Right atrium auricular region (tissue), 2 donors: ENCODE results near the gene VN1R5. TPM values are rescaled to one million over a fixed set of nuclear protein-coding genes. Genes with fewer than 3 reads are reported as not detected.
"Not testable (repeated sequence)": the region's sequence is repeated elsewhere in the genome, so short reads cannot be mapped to it uniquely, and the experiment has no call there.

ENCODE experiments used
- DNase-seq: peaks from one replicate; pipeline ENCODE4 v3.0.0-alpha.2; 2019; ENCODE audit warnings: low spot score
- H3K27ac ChIP-seq, 2 donors: fragments of 200-600 bp; sonication (generic); 1 replicate in 1 of 2; 2 replicates in 1 of 2; pipeline ENCODE4 v1.5.1; 2016 to 2019
- H3K27me3 ChIP-seq, 2 donors: fragments of 200-600 bp; sonication (generic); one replicate each; pipeline versions ENCODE4 v1.5.1 to v1.6.0; 2017 to 2019
- H3K36me3 ChIP-seq: fragments of 200-600 bp; sonication (generic); one replicate; pipeline ENCODE4 v1.5.1; 2016
- H3K4me1 ChIP-seq, 2 donors: fragments of 200-600 bp; sonication (generic); one replicate each; pipeline versions ENCODE4 v1.5.1 to v1.6.0; 2017 to 2019
- H3K4me3 ChIP-seq, 2 donors: fragments of 200-600 bp; sonication (generic); 1 replicate in 1 of 2; 2 replicates in 1 of 2; pipeline ENCODE4 v1.5.1; 2017 to 2019; ENCODE audit warnings: mild to moderate bottlenecking in 1 of 2, moderate library complexity in 1 of 2
- H3K9me3 ChIP-seq, 2 donors: fragments of 200-600 bp; sonication (generic); one replicate each; pipeline ENCODE4 v1.5.1; 2019
- total RNA-seq, 2 donors: library from RNA; depleted of rRNA; stranded (reverse); fragments of >200 nt; gene quantifications; one replicate each; pipeline ENCODE4 v1.1.0, GENCODE V29; 2016
- TF ChIP-seq, protein P1 (sequence below), 2 donors: fragments of 200-600 bp; sonication (generic); IDR thresholded peaks; one replicate each; pipeline ENCODE4 v1.5.1; 2019; ENCODE audit warnings: antibody characterized with exemption in 2 of 2

Gene VN1R5
- total RNA-seq, 2 donors from 2014 or later, result not detected

DNA sequence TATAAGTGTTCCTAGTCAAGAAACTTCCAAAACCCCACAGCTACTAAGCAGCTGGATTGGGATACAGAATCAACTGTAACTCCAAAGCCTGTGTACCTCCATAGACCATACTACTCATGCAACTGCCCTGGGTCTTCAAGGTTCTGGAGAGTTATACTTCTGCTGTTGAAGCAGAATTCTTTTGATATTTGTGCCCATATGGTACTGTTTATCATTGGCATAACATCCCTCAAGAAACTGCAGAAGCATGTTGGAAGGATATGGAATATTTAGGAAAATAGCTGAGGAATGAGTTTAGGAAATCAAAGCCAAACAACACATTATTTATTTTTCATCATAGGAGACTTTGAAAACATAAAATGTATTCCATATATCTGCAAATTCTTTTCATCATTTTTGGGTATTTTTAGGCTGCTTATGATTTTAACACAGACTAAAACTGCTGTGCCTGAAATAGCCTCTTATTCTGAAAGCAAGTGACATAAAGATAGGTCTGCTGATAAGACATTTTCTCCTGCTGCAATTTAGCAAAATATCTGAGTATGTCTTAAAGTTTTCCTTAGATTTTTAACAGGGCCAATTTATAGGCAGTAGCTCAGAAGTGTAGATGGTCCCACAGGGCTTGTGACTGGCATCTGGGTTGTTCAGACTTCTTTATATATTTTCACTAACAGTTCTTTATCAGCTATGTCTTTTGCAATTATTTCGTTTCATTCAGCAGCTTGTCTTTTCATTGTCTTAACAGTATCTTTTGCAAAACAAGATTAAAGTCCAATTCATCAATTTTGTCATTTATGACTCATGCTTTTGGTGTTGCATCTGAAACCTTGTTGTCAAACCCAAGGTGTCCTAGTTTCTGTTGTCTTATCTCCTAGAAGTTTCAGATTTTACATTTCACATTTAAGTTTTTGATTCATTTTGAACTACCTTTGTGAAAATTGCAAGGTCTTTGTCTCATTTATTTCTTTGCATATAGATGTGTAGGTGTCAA lies 43.0 kb upstream of the VN1R5 start:
- no peaks in the 10 kb centered on the region for H3K36me3 ChIP-seq
- peaks cover 0 to 11% of the 10 kb centered on the region in 2 donors for H3K4me1 ChIP-seq
- H3K9me3 ChIP-seq, result no peaks in the 10 kb centered on the region
- H3K27me3 ChIP-seq, result no peaks in the 10 kb centered on the region
- no peak overlapping the region for H3K27ac ChIP-seq
- DNase-seq, result no peak
- H3K4me3 ChIP-seq, result no peak overlapping the region
- TF ChIP-seq, protein P1, sequence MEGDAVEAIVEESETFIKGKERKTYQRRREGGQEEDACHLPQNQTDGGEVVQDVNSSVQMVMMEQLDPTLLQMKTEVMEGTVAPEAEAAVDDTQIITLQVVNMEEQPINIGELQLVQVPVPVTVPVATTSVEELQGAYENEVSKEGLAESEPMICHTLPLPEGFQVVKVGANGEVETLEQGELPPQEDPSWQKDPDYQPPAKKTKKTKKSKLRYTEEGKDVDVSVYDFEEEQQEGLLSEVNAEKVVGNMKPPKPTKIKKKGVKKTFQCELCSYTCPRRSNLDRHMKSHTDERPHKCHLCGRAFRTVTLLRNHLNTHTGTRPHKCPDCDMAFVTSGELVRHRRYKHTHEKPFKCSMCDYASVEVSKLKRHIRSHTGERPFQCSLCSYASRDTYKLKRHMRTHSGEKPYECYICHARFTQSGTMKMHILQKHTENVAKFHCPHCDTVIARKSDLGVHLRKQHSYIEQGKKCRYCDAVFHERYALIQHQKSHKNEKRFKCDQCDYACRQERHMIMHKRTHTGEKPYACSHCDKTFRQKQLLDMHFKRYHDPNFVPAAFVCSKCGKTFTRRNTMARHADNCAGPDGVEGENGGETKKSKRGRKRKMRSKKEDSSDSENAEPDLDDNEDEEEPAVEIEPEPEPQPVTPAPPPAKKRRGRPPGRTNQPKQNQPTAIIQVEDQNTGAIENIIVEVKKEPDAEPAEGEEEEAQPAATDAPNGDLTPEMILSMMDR (IDR thresholded peaks at IDR 0.05), result no peak

DNA sequence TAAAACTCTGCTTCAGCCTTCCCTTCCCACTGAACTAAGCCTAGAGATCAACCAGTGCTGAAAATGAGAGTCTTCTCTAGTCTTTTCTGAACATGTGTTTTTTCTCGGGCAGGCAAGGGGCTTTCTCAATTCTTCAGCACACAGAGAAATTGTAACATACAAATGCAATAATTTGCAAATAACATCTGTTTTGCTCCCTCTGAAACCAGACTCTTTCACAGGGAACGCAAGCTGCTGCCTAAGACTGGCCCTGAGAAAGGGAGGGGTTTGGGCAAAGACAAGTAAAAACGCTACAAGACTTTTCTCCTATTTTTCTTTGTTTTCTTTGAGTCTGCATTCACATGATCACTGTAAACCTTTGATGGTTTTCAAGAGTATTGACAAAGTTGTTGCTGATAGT lies 39.6 kb upstream of the VN1R5 start:
- Histone ChIP-seq H3K4me1 (no peaks in the 10 kb centered on the region), H3K9me3 (no peaks in the 10 kb centered on the region), H3K36me3 (no peaks in the 10 kb centered on the region), H3K27me3 (no peaks in the 10 kb centered on the region), H3K4me3 (no peak overlapping the region), H3K27ac (no peak overlapping the region)
- DNase-seq, result no peak
- TF ChIP-seq, protein P1 (IDR thresholded peaks at IDR 0.05), result no peak

DNA sequence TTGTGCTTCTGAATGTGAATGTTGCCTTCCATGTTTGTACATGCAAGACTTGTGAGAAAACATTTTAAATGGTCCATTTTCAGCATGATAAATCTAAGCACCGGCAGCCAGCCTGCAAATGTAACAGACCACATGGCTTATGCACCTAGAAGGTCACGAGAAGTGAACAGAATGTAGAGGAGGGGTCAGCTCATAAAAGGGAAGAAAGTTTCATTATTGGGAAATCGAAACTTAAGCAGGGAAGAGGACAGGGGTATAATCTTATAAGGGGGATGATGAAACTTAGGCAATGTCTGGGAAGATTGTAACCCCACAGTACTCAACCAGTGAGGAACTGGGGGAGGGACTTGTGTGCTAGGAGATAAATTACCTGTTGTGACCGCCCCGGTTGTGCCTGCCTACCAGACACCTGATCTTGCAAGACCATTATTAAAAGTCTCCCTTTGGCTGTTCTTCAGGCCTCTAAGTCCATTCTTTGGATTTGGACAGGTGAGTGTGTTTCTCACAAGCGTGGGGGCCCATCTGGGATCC lies 37.7 kb upstream of the VN1R5 start:
- TF ChIP-seq, protein P1 (IDR thresholded peaks at IDR 0.05), result no peak

DNA sequence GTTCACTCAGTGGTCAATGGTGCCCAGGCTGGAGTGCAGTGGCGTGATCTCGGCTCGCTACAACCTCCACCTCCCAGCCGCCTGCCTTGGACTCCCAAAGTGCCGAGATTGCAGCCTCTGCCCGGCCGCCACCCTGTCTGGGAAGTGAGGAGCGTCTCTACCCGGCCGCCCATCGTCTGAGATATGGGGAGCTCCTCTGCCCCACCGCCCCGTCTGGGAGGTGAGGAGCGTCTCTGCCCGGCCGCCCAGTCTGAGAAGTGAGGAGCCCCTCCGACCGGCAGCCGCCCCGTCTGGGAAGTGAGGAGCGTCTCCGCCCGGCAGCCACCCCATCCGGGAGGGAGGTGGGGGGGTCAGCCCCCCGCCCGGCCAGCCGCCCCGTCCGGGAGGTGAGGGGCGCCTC lies 35.6 kb upstream of the VN1R5 start:
- H3K4me1 ChIP-seq, H3K4me3 ChIP-seq, H3K27ac ChIP-seq, DNase-seq, H3K36me3 ChIP-seq, H3K27me3 ChIP-seq: not testable (repeated sequence)
- H3K9me3 ChIP-seq, result peaks cover 4 to 22% of the 10 kb centered on the region in 2 donors

More for the DNA sequence above, 37.7 kb upstream of the VN1R5 start:
- Histone ChIP-seq H3K9me3 (peaks cover 0 to under 1% of the 10 kb centered on the region in 2 donors), H3K4me1 (no peaks in the 10 kb centered on the region), H3K27ac (no peak overlapping the region), H3K36me3 (no peaks in the 10 kb centered on the region), H3K4me3 (no peak overlapping the region), H3K27me3 (no peaks in the 10 kb centered on the region)
- no peak for DNase-seq

DNA sequence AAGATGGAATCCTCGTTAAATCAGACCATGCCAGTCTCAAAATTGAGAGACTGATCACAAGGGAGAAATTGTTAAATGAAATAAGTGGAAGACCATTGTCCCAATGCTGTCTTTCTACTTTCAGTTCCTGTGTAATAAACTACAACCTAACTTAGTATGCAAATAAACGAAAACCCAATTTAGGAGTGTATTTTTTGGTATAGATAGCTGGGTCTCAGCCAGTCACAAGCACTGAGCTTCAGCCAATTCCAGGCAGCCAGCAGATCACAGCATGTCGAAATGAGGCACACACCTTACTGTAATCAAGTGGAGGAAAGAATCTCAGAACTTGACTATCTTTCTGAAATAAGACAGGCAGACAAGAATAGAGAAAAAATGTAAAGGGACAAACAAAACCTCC lies 33.0 kb upstream of the VN1R5 start:
- Histone ChIP-seq H3K27ac (no peak overlapping the region), H3K9me3 (peaks cover 4 to 22% of the 10 kb centered on the region in 2 donors), H3K4me3 (no peak overlapping the region), H3K36me3 (no peaks in the 10 kb centered on the region), H3K4me1 (no peaks in the 10 kb centered on the region), H3K27me3 (no peaks in the 10 kb centered on the region)
- no peak for DNase-seq
- TF ChIP-seq, protein P1 (IDR thresholded peaks at IDR 0.05), result no peak

DNA sequence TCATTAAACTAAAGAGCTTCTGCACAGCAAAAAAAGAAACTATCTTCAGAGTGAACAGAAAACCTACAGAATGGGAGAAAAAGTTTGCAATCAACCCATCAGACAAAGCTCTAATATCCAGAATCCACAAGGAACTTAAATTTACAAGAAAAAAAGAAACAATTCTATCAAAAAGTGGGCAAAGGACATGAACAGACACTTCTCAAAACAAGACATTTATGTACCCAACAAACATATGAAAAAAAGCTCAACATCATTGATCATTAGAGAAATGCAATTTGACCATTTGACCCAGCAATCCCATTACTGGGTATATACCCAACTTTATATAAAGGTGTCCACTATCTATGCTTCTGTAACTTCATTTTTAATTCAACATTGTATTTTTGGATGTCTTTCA lies 31.1 kb upstream of the VN1R5 start:
- Histone ChIP-seq H3K27me3 (no peaks in the 10 kb centered on the region), H3K4me1 (no peaks in the 10 kb centered on the region), H3K27ac (no peak overlapping the region), H3K9me3 (peaks cover 4 to 32% of the 10 kb centered on the region in 2 donors), H3K4me3 (no peak overlapping the region), H3K36me3 (no peaks in the 10 kb centered on the region)
- TF ChIP-seq, protein P1 (IDR thresholded peaks at IDR 0.05), result no peak
- DNase-seq, result no peak
